MG63 (cell line): Measurements from ENCODE around the gene KCNB1. TPM values are rescaled to one million over a fixed set of nuclear protein-coding genes. Genes with fewer than 3 reads are reported as not detected.
"Not testable (repeated sequence)": the region's sequence is repeated elsewhere in the genome, so short reads cannot be mapped to it uniquely, and the experiment has no call there.

Experiments
- DNase-seq: peaks from one replicate; pipeline ENCODE4 v3.0.0-alpha.2; 2020
- H3K27me3 ChIP-seq: fragments of 250-450 bp; sonication (Bioruptor Pico); 2 replicates; pipeline ENCODE4 v1.5.1; 2020; ENCODE audit warnings: mild to moderate bottlenecking, moderate library complexity
- H3K36me3 ChIP-seq: fragments of 250-450 bp; sonication (Bioruptor Pico); 2 replicates; pipeline ENCODE4 v1.5.1; 2020; ENCODE audit warnings: mild to moderate bottlenecking, moderate library complexity
- H3K4me3 ChIP-seq: fragments of 250-450 bp; sonication (Bioruptor Pico); 2 replicates; pipeline ENCODE4 v1.5.1; 2020; ENCODE audit warnings: mild to moderate bottlenecking, moderate library complexity
- H3K9me3 ChIP-seq: fragments of 250-450 bp; sonication (Bioruptor Pico); 2 replicates; pipeline ENCODE4 v1.5.1; 2020; ENCODE audit warnings: mild to moderate bottlenecking, moderate library complexity
- total RNA-seq: library from RNA; depleted of rRNA; stranded (reverse); fragments of >200 nt; shearing (Covaris generic); gene quantifications from 2 replicates; pipeline ENCODE4 v1.2.3, GENCODE V29; 2014; ENCODE audit warnings: low replicate concordance; rRNA removed

The KCNB1 gene
- total RNA-seq, 1 experiment from 2014 or later = 6.5 TPM

- Histone ChIP-seq H3K36me3 (no peaks in the 10 kb centered on the region), H3K4me3 (no peak overlapping the region), H3K9me3 (no peaks in the 10 kb centered on the region), H3K27me3 (peaks cover 36% of the 10 kb centered on the region)
- DNase-seq = peak; percentile 62
These were observed 162.0 kb downstream of the KCNB1 start for GRCh38 chr20:49320460-49320859.

GRCh38 chr20:49319208-49319809 is 163.2 kb downstream of the KCNB1 start:
- Histone ChIP-seq H3K4me3 (no peak overlapping the region), H3K9me3 (no peaks in the 10 kb centered on the region), H3K27me3 (peaks cover 36% of the 10 kb centered on the region), H3K36me3 (no peaks in the 10 kb centered on the region)
- DNase-seq = no peak

GRCh38 chr20:49318430-49319207 is 163.8 kb downstream of the KCNB1 start:
- Histone ChIP-seq H3K4me3 (peak overlapping the region; percentile 23), H3K9me3 (no peaks in the 10 kb centered on the region), H3K36me3 (no peaks in the 10 kb centered on the region), H3K27me3 (peaks cover 36% of the 10 kb centered on the region)
- DNase-seq = no peak

GRCh38 chr20:49318091-49318429 is 164.4 kb downstream of the KCNB1 start:
- no peak for DNase-seq
- H3K9me3 ChIP-seq = no peaks in the 10 kb centered on the region
- H3K36me3 ChIP-seq = no peaks in the 10 kb centered on the region
- peaks cover 36% of the 10 kb centered on the region for H3K27me3 ChIP-seq
- no peak overlapping the region for H3K4me3 ChIP-seq

GRCh38 chr20:49316704-49317103 is 165.8 kb downstream of the KCNB1 start:
- Histone ChIP-seq H3K4me3 (no peak overlapping the region), H3K9me3 (no peaks in the 10 kb centered on the region), H3K27me3 (peaks cover 36% of the 10 kb centered on the region), H3K36me3 (no peaks in the 10 kb centered on the region)
- no peak for DNase-seq

- Histone ChIP-seq H3K9me3 (0 out of 2 replicates have a peak, but pooled peaks cover under 1% of the 10 kb centered on the region), H3K4me3 (no peak overlapping the region), H3K27me3 (peaks cover 36% of the 10 kb centered on the region), H3K36me3 (no peaks in the 10 kb centered on the region)
- DNase-seq = no peak
These were observed 166.9 kb downstream of the KCNB1 start for GRCh38 chr20:49315580-49315979.

GRCh38 chr20:49314052-49314451 is 168.4 kb downstream of the KCNB1 start:
- H3K4me3 ChIP-seq, H3K9me3 ChIP-seq, DNase-seq, H3K36me3 ChIP-seq: not testable (repeated sequence)
- H3K27me3 ChIP-seq = peaks cover 32% of the 10 kb centered on the region

Other genes starting within 250 kb of the KCNB1 start
- 29.6 and 34.3 TPM in 2 replicates for gene ZNFX1, start 204.6 kb downstream of the KCNB1 start, total RNA-seq
- 4.1 and 6.2 TPM in 2 replicates for gene PTGIS, start 85.5 kb upstream of the KCNB1 start, total RNA-seq
- 20.3 and 20.4 TPM in 2 replicates for gene B4GALT5, start 231.2 kb upstream of the KCNB1 start, total RNA-seq